AG09319 (cell line): Measurements from ENCODE around the gene ALKBH5.

Source experiments
- DNase-seq: peaks from one replicate; pipeline ENCODE4 v3.0.0-alpha.2; 2010; ENCODE audit warnings: low read depth; ENCODE audit errors: extremely low read depth
- TF ChIP-seq, protein P1 (sequence below): IDR thresholded peaks from 2 replicates; pipeline ENCODE4 v1.5.1; 2011; ENCODE audit warnings: low read depth, mild to moderate bottlenecking, inconsistent platforms, low read length, moderate library complexity

The ALKBH5 gene

DNA sequence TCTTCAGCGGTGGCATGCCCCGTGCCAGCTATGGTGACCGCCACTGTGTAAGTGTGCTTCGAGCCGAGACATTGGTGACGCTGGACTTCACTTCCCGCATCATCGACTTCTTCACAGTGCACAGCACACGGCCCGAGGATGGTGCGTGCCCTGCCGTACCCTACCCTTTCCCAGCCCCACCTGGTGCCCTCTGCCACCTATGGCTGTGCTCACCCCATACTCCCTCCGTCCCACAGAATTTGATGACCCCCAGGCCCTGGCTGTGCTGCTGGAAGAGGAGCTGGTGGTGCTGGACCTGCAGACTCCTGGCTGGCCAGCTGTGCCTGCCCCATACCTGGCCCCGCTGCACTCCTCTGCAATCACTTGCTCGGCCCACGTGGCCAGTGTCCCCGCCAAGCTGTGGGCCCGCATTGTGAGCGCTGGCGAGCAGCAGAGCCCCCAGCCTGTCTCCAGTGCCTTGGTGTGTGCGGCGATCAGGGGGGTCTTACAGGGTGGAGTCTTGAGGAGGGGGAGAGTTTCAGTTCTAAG is 51.3 kb downstream of the ALKBH5 start:
- no peak for DNase-seq
- TF ChIP-seq, protein P1, sequence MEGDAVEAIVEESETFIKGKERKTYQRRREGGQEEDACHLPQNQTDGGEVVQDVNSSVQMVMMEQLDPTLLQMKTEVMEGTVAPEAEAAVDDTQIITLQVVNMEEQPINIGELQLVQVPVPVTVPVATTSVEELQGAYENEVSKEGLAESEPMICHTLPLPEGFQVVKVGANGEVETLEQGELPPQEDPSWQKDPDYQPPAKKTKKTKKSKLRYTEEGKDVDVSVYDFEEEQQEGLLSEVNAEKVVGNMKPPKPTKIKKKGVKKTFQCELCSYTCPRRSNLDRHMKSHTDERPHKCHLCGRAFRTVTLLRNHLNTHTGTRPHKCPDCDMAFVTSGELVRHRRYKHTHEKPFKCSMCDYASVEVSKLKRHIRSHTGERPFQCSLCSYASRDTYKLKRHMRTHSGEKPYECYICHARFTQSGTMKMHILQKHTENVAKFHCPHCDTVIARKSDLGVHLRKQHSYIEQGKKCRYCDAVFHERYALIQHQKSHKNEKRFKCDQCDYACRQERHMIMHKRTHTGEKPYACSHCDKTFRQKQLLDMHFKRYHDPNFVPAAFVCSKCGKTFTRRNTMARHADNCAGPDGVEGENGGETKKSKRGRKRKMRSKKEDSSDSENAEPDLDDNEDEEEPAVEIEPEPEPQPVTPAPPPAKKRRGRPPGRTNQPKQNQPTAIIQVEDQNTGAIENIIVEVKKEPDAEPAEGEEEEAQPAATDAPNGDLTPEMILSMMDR, result no peak

DNA sequence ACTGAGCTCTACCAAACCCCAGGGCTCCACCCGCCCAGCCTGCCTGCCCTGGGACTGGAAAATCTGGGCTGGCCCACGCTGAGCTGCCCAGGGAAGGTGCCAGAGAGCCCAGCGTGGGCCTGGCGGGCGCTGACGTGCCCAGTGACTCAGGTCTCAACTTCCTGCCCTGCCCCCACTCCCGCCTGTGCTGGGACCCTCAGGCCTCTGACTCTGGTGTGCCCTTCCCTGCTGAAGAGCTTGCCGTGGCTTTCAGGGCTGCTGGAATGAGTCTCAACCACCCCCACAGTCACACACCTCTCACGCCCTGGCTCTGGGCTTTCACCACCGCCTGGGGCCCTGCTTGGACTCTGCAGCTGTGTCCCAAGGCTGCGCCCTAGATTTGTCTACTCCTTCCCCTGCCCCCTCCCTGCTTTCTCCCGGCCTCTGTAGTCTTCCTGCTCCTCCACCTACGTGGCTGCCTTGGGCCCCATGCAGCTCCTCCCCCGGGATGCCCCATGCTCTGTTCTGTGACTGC is 52.2 kb downstream of the ALKBH5 start:
- no peak for DNase-seq
- TF ChIP-seq, protein P1, result no peak

DNA sequence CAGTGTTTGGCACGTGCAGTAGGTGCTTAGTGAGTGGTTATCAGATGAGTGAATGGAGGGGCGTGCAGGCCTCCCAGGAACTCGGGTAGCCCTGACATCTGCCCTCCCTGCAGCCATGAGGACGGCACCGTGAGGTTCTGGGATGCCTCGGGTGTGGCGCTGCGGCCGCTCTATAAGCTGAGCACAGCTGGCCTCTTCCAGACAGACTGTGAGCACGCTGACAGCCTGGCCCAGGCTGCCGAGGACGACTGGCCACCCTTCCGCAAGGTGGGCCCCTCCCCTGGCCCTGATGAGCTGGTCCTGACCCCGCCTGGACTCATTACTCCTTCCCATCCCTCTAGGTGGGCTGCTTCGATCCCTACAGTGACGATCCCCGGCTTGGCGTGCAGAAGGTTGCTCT is 52.9 kb downstream of the ALKBH5 start:
- no peak for DNase-seq
- TF ChIP-seq, protein P1, result no peak

DNA sequence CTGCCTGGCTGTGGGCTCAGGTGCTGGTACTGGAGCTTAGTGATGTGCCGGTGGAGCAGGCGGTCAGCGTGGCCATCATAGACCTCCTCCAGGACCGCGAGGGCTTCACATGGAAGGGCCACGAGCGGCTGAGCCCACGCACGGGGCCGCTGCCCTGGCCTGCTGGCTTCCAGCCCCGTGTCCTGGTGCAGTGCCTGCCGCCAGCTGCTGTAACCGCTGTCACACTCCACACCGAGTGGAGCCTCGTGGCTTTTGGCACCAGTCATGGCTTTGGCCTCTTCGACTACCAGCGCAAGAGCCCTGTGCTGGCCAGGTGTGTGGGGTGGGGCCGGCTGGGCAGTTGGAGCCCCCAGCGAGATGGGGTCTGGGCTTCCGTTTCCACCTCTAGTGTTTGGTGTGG is 53.8 kb downstream of the ALKBH5 start:
- TF ChIP-seq, protein P1, result no peak
- DNase-seq, result no peak

DNA sequence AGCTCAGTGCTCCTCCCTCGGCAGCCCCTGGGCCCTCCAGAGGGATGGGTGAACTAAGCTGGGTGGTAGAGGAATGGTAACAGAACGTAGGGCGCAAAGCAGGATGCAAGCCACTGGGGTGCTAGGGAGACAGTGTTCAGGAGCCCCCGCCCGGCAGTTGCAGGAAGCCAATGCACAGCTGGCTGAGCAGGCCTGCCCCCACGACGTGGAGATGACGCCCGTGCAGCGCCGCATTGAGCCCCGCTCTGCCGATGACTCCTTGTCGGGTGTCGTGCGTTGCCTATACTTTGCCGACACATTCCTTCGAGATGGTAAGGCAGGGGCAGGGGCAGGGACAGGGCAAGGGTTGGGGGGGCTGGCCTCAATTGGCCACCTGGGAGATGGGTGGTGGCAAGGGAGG is 54.7 kb downstream of the ALKBH5 start:
- TF ChIP-seq, protein P1, result no peak
- no peak for DNase-seq

DNA sequence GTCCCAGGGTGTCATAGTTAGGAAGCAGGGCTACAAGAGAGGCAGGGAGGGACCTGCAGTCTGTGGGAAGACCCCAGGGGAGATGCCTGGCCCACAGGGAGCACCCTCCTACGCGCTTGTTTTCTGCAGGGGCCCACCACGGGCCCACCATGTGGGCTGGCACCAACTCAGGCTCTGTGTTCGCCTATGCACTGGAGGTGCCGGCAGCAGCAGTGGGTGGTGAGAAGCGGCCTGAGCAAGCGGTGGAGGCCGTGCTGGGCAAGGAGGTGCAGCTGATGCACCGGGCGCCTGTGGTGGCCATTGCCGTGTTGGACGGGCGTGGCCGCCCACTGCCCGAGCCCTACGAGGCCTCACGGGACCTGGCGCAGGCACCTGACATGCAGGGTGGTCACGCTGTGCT is 56.8 kb downstream of the ALKBH5 start:
- TF ChIP-seq, protein P1, result no peak
- DNase-seq, result no peak

DNA sequence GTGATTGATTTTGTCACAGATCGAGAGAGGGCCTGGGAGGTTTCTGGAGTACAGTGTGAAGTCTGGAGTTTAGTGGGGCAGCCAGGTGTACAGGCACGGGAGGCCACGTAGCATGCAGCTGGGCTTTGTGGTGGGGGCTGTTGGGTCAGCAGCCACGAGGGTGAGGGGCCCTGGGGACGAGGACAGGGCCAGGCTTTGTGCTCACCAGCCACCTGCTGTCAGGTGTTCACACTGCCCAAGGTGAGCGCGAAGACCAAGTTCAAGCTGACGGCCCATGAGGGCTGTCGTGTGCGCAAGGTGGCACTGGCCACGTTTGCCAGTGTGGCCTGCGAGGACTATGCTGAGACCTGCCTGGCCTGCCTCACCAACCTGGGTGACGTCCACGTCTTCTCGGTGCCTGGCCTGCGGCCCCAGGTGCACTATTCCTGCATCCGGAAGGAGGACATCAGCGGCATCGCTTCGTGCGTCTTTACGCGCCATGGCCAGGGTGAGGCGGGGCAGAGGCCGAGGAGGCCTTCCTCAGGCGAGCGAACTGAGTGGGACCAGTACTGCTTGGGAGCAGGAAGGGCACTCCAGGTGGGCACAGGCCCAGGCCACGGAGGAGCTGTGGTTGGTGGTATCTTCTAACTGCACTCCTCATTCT is 57.7 kb downstream of the ALKBH5 start:
- TF ChIP-seq, protein P1, result no peak
- DNase-seq, result no peak
